Neuronal stem cell (in vitro differentiated cells): ENCODE measurements around the gene APOM.
A peak's percentile ranks its signal among the peaks of the same experiment; 100 is the strongest.

Source experiments
- DNase-seq: peaks from one replicate; pipeline ENCODE4 v3.0.0-alpha.2; 2013; ENCODE audit warnings: low spot score
- H2AFZ ChIP-seq: one replicate; pipeline ENCODE4 v1.6.1; 2013; ENCODE audit warnings: mild to moderate bottlenecking, low read length, inconsistent platforms
- H2AK5ac ChIP-seq: 2 replicates; pipeline ENCODE4 v1.6.1; 2013; ENCODE audit warnings: low read depth, mild to moderate bottlenecking, inconsistent platforms, low read length, moderate library complexity, mixed read lengths
- H2BK120ac ChIP-seq: 2 replicates; pipeline ENCODE4 v1.6.1; 2013; ENCODE audit warnings: low read depth, mild to moderate bottlenecking, inconsistent platforms, low read length, moderate library complexity, mixed read lengths
- H2BK12ac ChIP-seq: one replicate; pipeline ENCODE4 v1.6.1; 2013; ENCODE audit warnings: low read length, inconsistent platforms
- H2BK15ac ChIP-seq: 2 replicates; pipeline ENCODE4 v1.6.1; 2013; ENCODE audit warnings: mild to moderate bottlenecking, low read length, inconsistent platforms, mixed read lengths
- H2BK5ac ChIP-seq: one replicate; pipeline ENCODE4 v1.6.1; 2013; ENCODE audit warnings: inconsistent platforms, mild to moderate bottlenecking, low read length, moderate library complexity
- H3K14ac ChIP-seq: one replicate; pipeline ENCODE4 v1.6.1; 2013; ENCODE audit warnings: low read length, inconsistent platforms
- H3K18ac ChIP-seq: 2 replicates; pipeline ENCODE4 v1.6.1; 2013; ENCODE audit warnings: low read length, inconsistent platforms
- H3K23ac ChIP-seq: 2 replicates; pipeline ENCODE4 v1.6.1; 2013; ENCODE audit warnings: low read depth, mild to moderate bottlenecking, mixed read lengths, low read length, inconsistent platforms; ENCODE audit not compliant: poor library complexity
- H3K27ac ChIP-seq: replicated peaks from 3 replicates; pipeline ENCODE4 v1.5.1; 2013; ENCODE audit warnings: low read length, inconsistent platforms
- H3K27me3 ChIP-seq, 3 experiments: 2 replicates each; pipeline ENCODE4 v1.6.1; 2013; ENCODE audit warnings: low read length in 3 of 3, mild to moderate bottlenecking in 2 of 3, inconsistent platforms in 1 of 3, low read depth in 1 of 3, mixed read lengths in 1 of 3, moderate library complexity in 1 of 3; ENCODE audit not compliant: control insufficient read depth in 3 of 3, insufficient read depth in 3 of 3
- H3K36me3 ChIP-seq, 2 donors: replicated peaks in 1 of 2; 2 replicates each; pipeline ENCODE4 v1.6.1; 2013; ENCODE audit warnings: low read length in 2 of 2; ENCODE audit not compliant: control insufficient read depth in 2 of 2, insufficient read depth in 2 of 2
- H3K4ac ChIP-seq: 2 replicates; pipeline ENCODE4 v1.6.1; 2013; ENCODE audit warnings: inconsistent platforms, mild to moderate bottlenecking, low read length, moderate library complexity
- H3K4me1 ChIP-seq, 2 donors: 1 replicate in 1 of 2; 2 replicates in 1 of 2; pipeline ENCODE4 v1.6.1; 2013; ENCODE audit warnings: low read length in 2 of 2, low read depth in 1 of 2; ENCODE audit not compliant: control insufficient read depth in 2 of 2, insufficient read depth in 1 of 2
- H3K4me2 ChIP-seq: one replicate; pipeline ENCODE4 v1.6.1; 2013; ENCODE audit warnings: mild to moderate bottlenecking, low read length, inconsistent platforms; ENCODE audit not compliant: insufficient read depth, poor library complexity, severe bottlenecking
- H3K4me3 ChIP-seq, 2 donors: 2 replicates each; pipeline ENCODE4 v1.5.1; 2013; ENCODE audit warnings: low read length in 2 of 2, mild to moderate bottlenecking in 2 of 2, inconsistent platforms in 1 of 2, moderate library complexity in 1 of 2
- H3K79me1 ChIP-seq: one replicate; pipeline ENCODE4 v1.6.1; 2013; ENCODE audit warnings: low read depth, mild to moderate bottlenecking, inconsistent platforms, low read length, moderate library complexity
- H3K9ac ChIP-seq: one replicate; pipeline ENCODE4 v1.6.1; 2013; ENCODE audit warnings: mild to moderate bottlenecking, low read depth, low read length, inconsistent platforms; ENCODE audit not compliant: poor library complexity
- H3K9me3 ChIP-seq, 2 donors: replicated peaks in 1 of 2; 2 replicates each; pipeline versions ENCODE3 to v1.6.1; 2013; ENCODE audit warnings: low read length in 2 of 2, mild to moderate bottlenecking in 2 of 2, inconsistent platforms in 1 of 2, low read depth in 1 of 2, mixed read lengths in 1 of 2, moderate library complexity in 1 of 2; ENCODE audit not compliant: control insufficient read depth in 2 of 2, insufficient read depth in 1 of 2
- H4K8ac ChIP-seq: one replicate; pipeline ENCODE4 v1.6.1; 2013; ENCODE audit warnings: low read depth, mild to moderate bottlenecking, inconsistent platforms, low read length, moderate library complexity
- H4K91ac ChIP-seq: one replicate; pipeline ENCODE4 v1.6.1; 2013; ENCODE audit warnings: low read length, low read depth, mild to moderate bottlenecking, inconsistent platforms; ENCODE audit not compliant: poor library complexity
- WGBS, 2 donors: extraction: QIAGEN DNeasy Blood & Tissue Kit; methylation state at CpG; one replicate each; pipeline ENCODE4 v1.1.7; 2013; ENCODE audit warnings: missing lambda C conversion rate in 2 of 2, mixed read lengths in 1 of 2; ENCODE audit not compliant: insufficient read length in 2 of 2, insufficient replicate concordance in 1 of 2; ENCODE audit errors: extremely low coverage in 2 of 2; 5-methylcytosine and 5-hydroxymethylcytosine counted together

APOM gene

DNA sequence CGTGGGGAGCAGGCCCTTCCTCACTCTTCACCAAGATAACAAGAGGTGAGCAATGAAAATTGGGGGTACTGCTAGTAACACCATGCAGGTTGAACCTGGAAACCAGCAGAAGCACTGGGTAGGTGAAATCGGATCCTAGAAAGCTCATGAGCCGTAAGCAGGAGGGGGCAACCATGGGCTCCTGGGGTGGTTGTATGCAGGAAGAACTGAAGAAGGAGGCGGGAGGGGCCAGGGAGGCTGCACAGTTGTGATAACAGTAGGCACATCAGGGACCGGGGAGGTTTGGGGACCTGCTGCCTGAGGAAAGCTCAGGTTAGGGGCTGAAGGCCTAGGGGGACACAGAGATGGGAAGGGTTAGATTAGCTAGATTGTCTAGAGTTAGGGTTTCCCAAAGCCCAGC lies 30.8 kb downstream of the APOM start:
- H3K9ac ChIP-seq: no peak overlapping the region
- H4K91ac ChIP-seq: no peak overlapping the region
- H3K18ac ChIP-seq: no peak overlapping the region
- no peak overlapping the region for H3K4ac ChIP-seq
- H3K4me2 ChIP-seq: no peak overlapping the region
- no peak overlapping the region for H3K23ac ChIP-seq
- no peak overlapping the region for H3K14ac ChIP-seq
- no CpG with 5 or more reads among the region's 5 CpGs for WGBS, 2 donors
- H3K27me3 ChIP-seq: peaks cover 0 to 7% (median 5%) of the 10 kb centered on the region in 3 experiments
- peaks cover 35 to 85% of the 10 kb centered on the region in 2 donors for H3K36me3 ChIP-seq
- peaks cover 3 to 8% of the 10 kb centered on the region in 2 donors for H3K4me1 ChIP-seq
- no peak overlapping the region for H3K4me3 ChIP-seq
- no peak overlapping the region for H4K8ac ChIP-seq
- H2BK12ac ChIP-seq: no peak overlapping the region
- H2AK5ac ChIP-seq: no peak overlapping the region
- no peak overlapping the region for H2AFZ ChIP-seq
- no peak overlapping the region for H3K27ac ChIP-seq
- no peak overlapping the region for H2BK5ac ChIP-seq
- H2BK15ac ChIP-seq: no peak overlapping the region
- H3K9me3 ChIP-seq: no peaks in the 10 kb centered on the region
- no peaks in the 10 kb centered on the region for H3K79me1 ChIP-seq
- no peak overlapping the region for H2BK120ac ChIP-seq
- DNase-seq: no peak

DNA sequence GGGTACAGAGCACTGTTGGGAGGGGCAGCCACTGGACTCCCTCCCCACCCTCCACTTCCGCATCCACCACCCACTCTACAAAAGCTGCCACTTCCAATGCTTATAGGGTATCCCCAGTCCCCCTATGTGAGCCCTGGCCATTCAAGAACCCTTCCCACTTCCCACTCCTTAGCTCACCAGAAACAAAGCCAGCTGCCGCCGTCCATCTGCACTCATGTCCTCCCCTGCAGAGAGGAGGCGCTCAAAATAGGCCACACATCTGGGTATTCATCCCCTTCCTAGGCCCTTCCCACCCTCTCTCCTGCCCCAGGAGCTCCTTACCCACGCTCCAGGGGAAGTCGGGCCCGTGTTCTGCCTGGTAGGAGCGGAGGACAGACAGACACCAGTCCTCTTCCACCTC lies 31.6 kb downstream of the APOM start:
- Histone ChIP-seq H3K4me3 (no peak overlapping the region), H2BK120ac (no peak overlapping the region), H3K27ac (no peak overlapping the region), H4K91ac (no peak overlapping the region), H2BK12ac (no peak overlapping the region), H3K23ac (no peak overlapping the region), H3K9ac (no peak overlapping the region), H4K8ac (no peak overlapping the region), H3K4me1 (peaks cover 3 to 6% of the 10 kb centered on the region in 2 donors), H3K79me1 (no peaks in the 10 kb centered on the region), H2BK5ac (no peak overlapping the region), H2BK15ac (no peak overlapping the region), H3K18ac (no peak overlapping the region), H3K9me3 (no peaks in the 10 kb centered on the region), H3K4me2 (no peak overlapping the region), H3K36me3 (peaks cover 38 to 89% of the 10 kb centered on the region in 2 donors), H3K27me3 (no peaks in the 10 kb centered on the region), H2AFZ (no peak overlapping the region), H3K4ac (no peak overlapping the region), H2AK5ac (no peak overlapping the region), H3K14ac (no peak overlapping the region)
- no peak for DNase-seq
- WGBS, 2 donors: no CpG with 5 or more reads among the region's 8 CpGs

DNA sequence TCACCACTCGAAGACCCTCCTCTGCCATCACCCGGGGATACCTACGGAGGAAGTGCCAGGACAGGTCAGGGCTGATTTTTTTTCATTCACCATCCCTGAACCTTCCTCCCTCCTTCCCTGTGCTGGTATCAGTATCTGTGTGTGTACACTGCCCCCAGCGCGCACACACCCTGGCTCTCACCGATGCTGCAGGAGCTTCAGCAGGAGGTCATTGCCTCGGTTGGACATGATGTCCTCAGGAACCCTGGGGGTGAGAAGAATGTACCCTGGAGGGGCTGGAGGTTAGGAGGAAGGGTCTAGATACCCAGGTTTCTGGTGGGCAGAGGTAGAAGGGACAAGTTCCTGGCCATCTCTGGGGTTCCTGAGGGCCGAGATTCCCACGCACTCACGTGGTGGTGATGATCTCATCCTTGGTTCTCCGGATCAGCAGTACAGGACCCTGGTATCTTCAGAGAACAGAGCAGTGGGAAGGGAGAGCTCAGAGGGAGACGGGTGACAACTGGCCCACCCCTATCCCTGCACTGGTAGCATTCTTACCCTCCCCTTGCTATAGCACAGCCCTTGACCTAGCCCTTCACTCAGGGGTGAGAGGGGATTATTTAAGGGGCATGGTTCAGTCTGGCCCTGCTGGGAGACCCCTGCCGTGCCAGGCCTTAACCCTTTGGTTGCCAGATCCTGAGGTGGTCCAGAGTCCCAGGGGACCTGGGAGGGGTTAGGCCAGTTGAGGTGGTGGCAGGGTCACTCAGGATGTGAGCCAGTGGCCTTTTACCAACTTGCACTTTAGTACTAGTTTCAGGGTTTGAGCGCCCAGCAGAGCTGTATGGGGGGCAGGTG lies 32.4 kb downstream of the APOM start:
- Histone ChIP-seq H3K27me3 (no peaks in the 10 kb centered on the region), H3K4ac (no peak overlapping the region), H2BK15ac (no peak overlapping the region), H4K91ac (no peak overlapping the region), H2BK120ac (no peak overlapping the region), H3K36me3 (peaks cover 43 to 93% of the 10 kb centered on the region in 2 donors), H3K4me1 (peaks cover 1 to 6% of the 10 kb centered on the region in 2 donors), H2AFZ (no peak overlapping the region), H3K18ac (no peak overlapping the region), H3K4me3 (no peak overlapping the region), H3K79me1 (no peaks in the 10 kb centered on the region), H3K4me2 (no peak overlapping the region), H3K27ac (no peak overlapping the region), H3K14ac (no peak overlapping the region), H3K23ac (no peak overlapping the region), H4K8ac (no peak overlapping the region), H2AK5ac (no peak overlapping the region), H2BK12ac (no peak overlapping the region), H3K9ac (peak overlapping the region; percentile 15), H3K9me3 (no peaks in the 10 kb centered on the region), H2BK5ac (no peak overlapping the region)
- WGBS, 2 donors: no CpG with 5 or more reads among the region's 14 CpGs
- DNase-seq: no peak

DNA sequence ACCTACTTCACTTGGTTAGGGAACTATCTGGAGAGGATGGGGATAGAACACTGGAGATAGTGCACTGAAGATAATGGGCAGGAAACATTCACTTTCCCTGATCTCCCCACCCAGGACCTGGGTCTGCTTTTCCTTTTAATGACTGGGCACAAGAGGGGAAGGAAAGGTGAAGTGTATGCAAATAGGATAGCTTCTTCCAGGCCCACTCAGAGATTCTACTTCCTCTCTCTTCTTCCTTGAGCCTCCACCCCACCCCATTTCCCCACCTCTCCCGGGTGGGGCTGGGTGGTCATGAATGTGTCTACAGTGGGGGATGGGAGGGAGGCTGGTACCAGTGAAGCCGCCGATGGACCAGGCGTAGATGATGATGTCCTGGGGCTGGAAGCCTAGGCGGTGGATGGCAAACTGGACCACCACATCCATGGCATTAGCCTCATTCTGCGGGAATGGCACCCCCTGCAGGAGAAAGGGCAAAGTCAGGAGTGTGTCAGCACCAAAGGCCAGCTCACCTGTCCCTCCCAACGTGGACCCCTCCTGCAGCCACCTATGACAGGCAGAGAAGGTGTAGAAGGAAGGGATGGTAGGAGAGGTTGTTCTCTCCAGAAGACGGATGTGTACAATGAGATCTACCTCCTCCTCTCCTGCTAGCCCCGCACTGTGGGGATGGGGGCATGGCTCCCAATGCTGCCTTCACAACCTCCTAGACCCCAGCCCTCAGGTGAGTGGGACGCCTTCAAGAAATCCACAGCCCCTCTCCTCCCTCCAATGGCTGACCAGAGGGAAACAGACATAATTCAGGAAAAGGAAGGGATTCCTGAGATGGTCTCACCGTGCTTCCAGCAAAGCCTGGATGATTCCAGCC lies 33.8 kb downstream of the APOM start:
- H2BK5ac ChIP-seq: no peak overlapping the region
- no peak overlapping the region for H4K8ac ChIP-seq
- no peak for DNase-seq
- no peaks in the 10 kb centered on the region for H3K27me3 ChIP-seq
- H3K4me1 ChIP-seq: peaks cover 0 to 2% of the 10 kb centered on the region in 2 donors
- no CpG with 5 or more reads among the region's 11 CpGs for WGBS, 2 donors
- H3K14ac ChIP-seq: no peak overlapping the region
- no peak overlapping the region for H3K27ac ChIP-seq
- H3K4me3 ChIP-seq: no peak overlapping the region
- H2BK15ac ChIP-seq: no peak overlapping the region
- no peak overlapping the region for H3K4me2 ChIP-seq
- H3K79me1 ChIP-seq: no peaks in the 10 kb centered on the region
- no peak overlapping the region for H4K91ac ChIP-seq
- peaks cover 46 to 92% of the 10 kb centered on the region in 2 donors for H3K36me3 ChIP-seq
- no peak overlapping the region for H3K18ac ChIP-seq
- H3K4ac ChIP-seq: no peak overlapping the region
- no peak overlapping the region for H3K23ac ChIP-seq
- H2BK120ac ChIP-seq: no peak overlapping the region
- H2BK12ac ChIP-seq: no peak overlapping the region
- H3K9me3 ChIP-seq: no peaks in the 10 kb centered on the region
- H2AFZ ChIP-seq: no peak overlapping the region
- no peak overlapping the region for H3K9ac ChIP-seq
- no peak overlapping the region for H2AK5ac ChIP-seq
